GM23248 (cell line): ENCODE data around the gene PDLIM7.

ENCODE experiments used
- EZH2 ChIP-seq: fragments of 200-600 bp; sonication (generic); IDR thresholded peaks from 2 replicates; pipeline ENCODE4 v1.6.1; 2018; ENCODE audit warnings: antibody characterized with exemption, mild to moderate bottlenecking; ENCODE audit not compliant: insufficient read depth, poor library complexity, severe bottlenecking
- EZH2phosphoT487 ChIP-seq: fragments of 200-600 bp; sonication (generic); IDR thresholded peaks from 2 replicates; pipeline ENCODE4 v1.6.1; 2018; ENCODE audit warnings: antibody characterized with exemption, moderate library complexity, mild to moderate bottlenecking, low read depth; ENCODE audit not compliant: insufficient read depth

GRCh38 chr5:177467436-177467835, 30.0 kb downstream of the PDLIM7 start:
- TF ChIP-seq EZH2, result no peak
- TF ChIP-seq EZH2phosphoT487, result no peak
